ENCODE data around the gene ZFP2. TPM values are rescaled to one million over a fixed set of nuclear protein-coding genes. Genes with fewer than 3 reads are reported as not detected.
"Not testable (repeated sequence)": the region's sequence is repeated elsewhere in the genome, so short reads cannot be mapped to it uniquely, and the experiment has no call there.

ZFP2 gene
- under 1 TPM; 0.42 to 0.61 TPM for total RNA-seq

- CTCF ChIA-PET, result interaction anchor here (0.6 to 1.4 kb wide), 3 partner anchors 10 to 166 kb away, joined by 3 to 4 read pairs (median 3); partner anchors contain the start of gene ZNF354A
- POLR2A ChIA-PET, result no interaction called here
Measured at GRCh38 chr5:178895615-178896571, at the start of gene ZFP2. ZFP2 (plus strand) TSS chr5:178895913; CDS start chr5:178931314, 35,401 bp downstream.

DNA sequence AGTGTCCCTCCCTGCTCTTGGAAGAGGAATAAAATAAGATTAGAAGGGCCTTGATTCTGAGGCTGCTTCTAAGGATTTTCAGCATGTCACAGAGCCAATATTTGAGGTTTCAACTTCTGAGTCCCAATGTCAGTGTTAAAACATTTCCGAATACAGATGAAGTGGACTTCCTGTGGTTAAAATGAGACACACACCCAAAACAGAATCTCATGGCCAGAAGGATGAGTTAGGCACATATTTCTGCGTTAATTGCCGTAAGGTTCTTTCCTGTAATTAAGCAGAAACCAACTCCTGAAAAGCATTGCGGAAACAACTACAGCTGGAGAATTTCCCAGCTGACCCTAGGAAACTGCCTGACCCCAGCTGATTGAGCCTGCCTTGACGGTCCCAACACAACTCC is 46.4 kb upstream of the ZFP2 start:
- ChIA-PET POLR2A (no interaction called here), CTCF (no interaction called here)

DNA sequence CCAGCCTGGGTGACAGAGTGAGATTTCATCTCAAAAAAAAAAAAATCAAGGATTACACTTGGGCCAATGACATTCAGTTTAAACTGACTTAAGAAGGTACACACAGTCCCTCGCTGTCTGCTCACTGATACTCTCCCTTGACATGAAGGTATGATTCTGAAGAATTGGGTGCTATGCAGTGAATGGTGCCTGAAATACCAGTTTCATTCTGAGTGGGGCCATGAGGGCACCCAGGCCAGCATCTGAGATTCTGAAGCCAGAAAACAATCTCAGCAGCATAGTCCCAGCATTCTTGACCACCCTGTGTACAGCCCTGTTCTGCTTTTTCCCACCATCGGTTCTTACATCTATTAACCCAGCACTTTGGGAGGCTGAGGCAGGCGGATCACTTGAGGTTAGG is 43.8 kb upstream of the ZFP2 start:
- CTCF ChIA-PET, result no interaction called here
- POLR2A ChIA-PET, result no interaction called here

DNA sequence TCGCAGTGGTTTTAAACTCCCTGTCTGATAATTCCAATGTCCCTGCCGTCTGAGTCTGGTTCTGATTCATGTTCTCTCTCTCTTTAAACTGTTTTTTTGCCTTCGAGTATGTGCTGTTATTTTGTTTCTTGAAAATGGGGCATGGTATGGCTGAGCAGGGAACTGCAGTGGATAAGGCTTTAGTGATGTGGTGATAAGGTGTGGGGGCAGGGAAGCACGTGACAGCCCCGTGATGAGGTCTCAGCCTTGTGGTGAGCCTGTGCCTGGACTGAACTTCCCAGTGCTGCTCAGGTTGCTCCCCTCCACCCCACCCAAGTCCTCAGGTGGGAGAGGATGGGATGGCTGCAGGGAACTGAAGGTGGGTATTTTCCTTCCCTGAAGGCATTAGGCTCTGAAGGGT is 41.4 kb upstream of the ZFP2 start:
- POLR2A ChIA-PET, result no interaction called here
- CTCF ChIA-PET, result no interaction called here

DNA sequence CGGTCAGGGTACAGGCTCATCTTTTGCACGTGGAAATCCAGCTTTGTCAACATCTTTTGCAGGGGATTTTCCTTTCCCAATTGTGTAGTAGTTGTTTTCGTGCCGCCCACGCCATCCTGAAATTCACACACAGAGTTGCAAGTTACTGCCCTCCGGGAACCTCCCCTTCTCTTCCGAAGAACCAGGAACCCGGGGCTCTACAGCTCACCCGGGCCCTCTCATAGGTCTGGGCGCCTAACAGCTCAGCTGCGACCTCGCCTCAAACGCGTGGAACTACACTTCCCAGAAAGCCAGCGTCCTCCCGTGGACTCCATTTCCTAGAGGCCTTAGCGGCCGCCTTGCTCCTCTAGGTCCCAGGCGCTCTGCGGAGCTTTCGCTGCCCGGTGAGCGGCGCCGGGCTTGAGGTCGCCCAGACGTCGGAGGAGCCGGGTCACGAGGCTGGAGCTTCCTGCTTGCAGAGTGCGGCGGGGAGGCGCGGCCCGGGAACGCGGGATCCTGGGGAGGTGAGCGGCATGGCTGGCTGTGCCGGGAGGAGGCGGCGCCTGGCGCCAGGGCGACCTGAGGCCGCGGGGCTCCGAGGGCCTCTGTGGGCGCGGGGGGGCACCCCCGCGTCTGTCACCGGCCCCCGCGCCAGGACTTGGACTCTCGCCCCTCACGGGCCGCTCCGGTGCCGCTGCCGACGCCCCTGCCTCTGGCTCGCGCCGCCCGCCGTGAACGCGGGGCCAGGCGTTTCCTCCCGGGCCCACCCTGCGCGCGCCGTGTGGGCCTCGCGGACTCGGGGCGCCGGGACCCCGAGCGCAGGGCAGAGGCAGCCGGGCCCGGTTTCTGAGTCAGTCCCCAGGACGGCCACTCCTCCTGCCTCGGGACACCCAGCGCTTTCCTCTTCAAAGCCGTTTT is 35.8 kb upstream of the ZFP2 start, which contains the start of gene ZNF354B:
ZNF354B (plus strand) TSS at position 329 of the 897 bp plus-strand sequence. CDS start 1,095 bp downstream, outside the sequence.
- ChIA-PET CTCF (interaction anchor here (0.6 kb wide), 1 partner anchor 14 kb away, joined by 3 read pairs; no protein-coding TSS in a partner anchor), POLR2A (interaction anchor here (0.7 to 1.0 kb wide), 5 partner anchors 129 to 234 kb away, joined by 3 to 6 read pairs (median 3); partner anchors contain the start of genes CLK4, ZNF354A and ZNF354C)

- CTCF ChIA-PET, POLR2A ChIA-PET: not testable (repeated sequence)
Measured at GRCh38 chr5:178860615-178861014, 35.1 kb upstream of the ZFP2 start.

GRCh38 chr5:178861627-178862026 is 34.1 kb upstream of the ZFP2 start:
- ChIA-PET CTCF (no interaction called here), POLR2A (no interaction called here)

- POLR2A ChIA-PET, result no interaction called here
- CTCF ChIA-PET, result no interaction called here
Measured at GRCh38 chr5:178866946-178867345, 28.8 kb upstream of the ZFP2 start.

DNA sequence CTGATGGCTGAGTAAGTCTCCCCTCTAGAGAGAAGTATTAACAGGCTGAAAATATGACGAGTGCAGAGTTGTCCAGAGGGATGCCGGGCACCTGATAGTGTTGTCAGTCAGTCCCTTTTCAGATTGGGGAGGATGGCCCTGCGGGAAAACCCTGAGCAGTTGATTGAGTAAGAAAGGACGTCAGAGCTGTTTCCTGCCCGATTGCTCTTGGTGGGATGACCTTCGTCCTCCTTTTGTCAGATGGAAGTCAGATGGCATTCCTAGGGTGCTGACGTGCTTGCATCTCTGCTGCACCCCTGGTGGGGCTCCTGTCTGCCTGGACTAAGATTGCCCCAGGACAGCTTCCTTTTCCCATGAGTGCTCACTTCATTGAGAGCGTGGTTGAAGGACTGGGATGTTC is 26.1 kb upstream of the ZFP2 start:
- CTCF ChIA-PET, result no interaction called here
- POLR2A ChIA-PET, result no interaction called here

DNA sequence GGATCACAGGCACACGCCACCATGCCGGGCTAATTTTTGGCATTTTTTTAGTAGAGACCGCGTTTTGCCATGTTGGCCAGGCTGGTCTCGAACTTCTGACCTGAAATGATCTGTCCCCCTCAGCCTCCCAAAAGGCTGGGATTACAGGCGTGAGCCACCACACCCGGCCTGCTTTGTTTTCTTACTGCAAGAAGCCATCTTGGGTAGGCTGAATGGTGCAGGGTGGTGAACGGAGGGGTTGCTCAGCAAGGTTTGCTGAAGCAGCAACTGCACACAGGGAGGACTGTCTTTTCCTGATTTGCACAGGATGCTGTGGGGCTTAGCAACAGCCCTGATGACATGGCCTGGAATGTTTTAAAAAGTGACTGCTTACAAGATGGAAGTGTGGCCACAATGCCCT is 25.3 kb upstream of the ZFP2 start:
- ChIA-PET CTCF (no interaction called here), POLR2A (no interaction called here)

- ChIA-PET CTCF (no interaction called here), POLR2A (no interaction called here)
Measured at GRCh38 chr5:178872302-178872701, 23.4 kb upstream of the ZFP2 start.

DNA sequence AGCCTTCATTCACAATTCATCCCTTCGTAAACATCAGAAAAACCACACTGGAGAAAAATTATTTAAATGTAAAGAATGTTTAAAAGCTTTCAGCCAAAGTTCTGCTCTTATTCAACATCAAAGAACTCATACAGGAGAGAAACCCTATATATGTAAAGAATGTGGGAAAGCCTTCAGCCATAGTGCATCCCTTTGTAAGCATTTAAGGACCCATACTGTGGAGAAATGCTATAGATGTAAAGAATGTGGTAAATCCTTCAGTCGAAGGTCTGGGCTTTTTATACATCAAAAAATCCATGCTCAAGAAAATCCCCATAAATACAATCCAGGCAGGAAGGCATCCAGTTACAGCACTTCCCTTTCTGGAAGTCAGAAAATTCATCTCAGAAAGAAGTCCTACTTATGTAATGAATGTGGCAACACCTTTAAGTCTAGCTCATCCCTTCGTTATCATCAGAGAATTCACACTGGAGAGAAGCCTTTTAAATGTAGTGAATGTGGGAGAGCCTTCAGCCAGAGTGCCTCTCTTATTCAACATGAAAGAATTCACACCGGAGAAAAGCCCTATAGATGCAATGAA is 12.5 kb upstream of the ZFP2 start:
- CTCF ChIA-PET, POLR2A ChIA-PET: not testable (repeated sequence)

DNA sequence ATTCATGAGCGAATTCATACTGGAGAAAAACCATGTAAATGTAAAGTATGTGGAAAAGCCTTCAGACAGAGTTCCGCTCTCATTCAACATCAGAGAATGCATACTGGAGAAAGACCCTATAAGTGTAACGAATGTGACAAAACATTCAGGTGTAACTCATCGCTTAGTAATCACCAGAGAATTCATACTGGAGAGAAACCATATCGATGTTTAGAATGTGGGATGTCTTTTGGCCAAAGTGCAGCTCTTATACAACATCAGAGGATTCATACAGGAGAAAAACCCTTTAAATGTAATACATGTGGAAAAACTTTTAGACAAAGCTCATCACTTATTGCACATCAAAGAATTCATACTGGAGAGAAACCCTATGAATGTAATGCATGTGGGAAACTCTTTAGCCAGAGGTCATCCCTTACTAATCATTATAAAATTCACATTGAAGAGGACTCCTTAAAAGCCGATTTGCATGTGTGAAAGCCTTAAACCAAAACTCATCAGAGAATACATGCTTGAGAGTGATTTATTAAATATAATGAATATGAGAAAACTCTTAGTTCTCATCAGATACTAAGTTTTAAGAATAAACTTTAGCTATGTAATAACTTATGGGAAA is 11.8 kb upstream of the ZFP2 start:
- CTCF ChIA-PET, result no interaction called here
- POLR2A ChIA-PET, result no interaction called here

DNA sequence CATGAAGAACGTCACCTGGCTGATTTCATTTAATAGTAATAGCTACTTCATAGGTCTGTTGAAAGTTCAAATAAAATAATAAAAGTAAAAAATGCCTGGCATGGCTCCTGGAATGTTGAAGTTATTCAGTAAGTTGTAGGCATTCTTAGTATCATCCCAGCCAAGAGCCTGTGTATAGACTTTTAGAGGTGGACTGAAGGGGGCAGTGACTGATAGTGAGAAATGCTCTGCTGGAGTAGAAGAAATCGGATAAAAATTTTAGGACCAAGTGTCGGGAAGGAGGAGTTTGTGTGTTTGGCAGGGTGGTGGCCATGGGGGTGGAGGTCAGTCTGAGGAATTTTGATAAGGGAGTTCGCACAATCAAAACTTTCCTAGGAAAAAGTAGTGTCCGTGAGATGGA is 3.6 kb downstream of the ZFP2 start:
- ChIA-PET POLR2A (no interaction called here), CTCF (no interaction called here)

DNA sequence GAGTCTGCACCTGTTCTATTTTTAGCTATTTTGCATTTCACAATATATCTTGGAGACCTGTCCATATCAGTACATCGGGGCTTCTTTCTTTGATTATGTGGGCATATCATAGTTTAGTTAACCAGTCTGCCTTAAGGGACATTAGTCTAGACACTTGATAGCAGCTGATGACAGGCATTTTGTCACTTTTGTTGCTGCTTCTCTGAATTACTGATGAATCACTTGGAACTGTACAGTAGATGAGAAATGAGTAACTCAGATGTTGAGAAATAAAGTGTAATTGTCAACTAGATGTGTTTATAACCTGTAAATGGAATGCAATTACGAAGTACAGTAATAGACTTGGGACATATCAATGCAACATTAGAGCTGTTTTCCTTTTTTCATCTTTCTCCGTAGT is 7.1 kb downstream of the ZFP2 start:
- CTCF ChIA-PET, result no interaction called here

GRCh38 chr5:178931846-178932760 is 36.4 kb downstream of the ZFP2 start:
- POLR2A ChIA-PET, result interaction anchor here (0.7 kb wide), 1 partner anchor 136 kb away, joined by 3 read pairs; no protein-coding TSS in a partner anchor
- CTCF ChIA-PET, result no interaction called here

More for the DNA sequence above, 7.1 kb downstream of the ZFP2 start:
- POLR2A ChIA-PET, result no interaction called here

- CTCF ChIA-PET, result no interaction called here
- POLR2A ChIA-PET, result no interaction called here
Measured at GRCh38 chr5:178940569-178941360, 45.1 kb downstream of the ZFP2 start, which contains the start of gene ZNF454. ZNF454 (plus strand) TSS chr5:178941198; CDS start chr5:178942792, 1,594 bp downstream.

GRCh38 chr5:178941361-178941760 is 45.6 kb downstream of the ZFP2 start:
- POLR2A ChIA-PET, result no interaction called here
- CTCF ChIA-PET, result no interaction called here
